ENCODE data around the gene HOXD8.

Gene HOXD8

DNA sequence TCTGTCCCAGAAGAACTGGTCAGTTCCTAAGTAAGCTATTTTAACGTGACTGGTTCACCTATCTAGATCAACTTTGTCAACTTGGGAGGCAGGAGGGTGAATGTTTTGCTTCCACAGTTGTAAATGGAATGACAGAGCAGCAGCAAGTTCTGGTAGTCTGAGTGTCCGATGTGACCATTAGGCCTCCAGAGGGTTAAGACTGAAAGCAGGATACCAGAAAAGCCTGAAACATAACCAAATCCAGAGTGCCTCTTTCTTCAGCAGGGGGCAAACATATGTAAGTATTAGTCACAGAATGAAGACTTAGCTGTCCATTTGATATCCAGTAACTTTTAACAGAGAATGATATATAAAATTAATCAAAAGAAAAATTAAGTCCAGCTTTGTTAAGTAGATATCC lies 36.8 kb downstream of the HOXD8 start:
- no peak for FAIRE-seq
- DNase-seq (ENCODE audit: insufficient read length, low spot score): no peak
- TF ChIP-seq, protein P1, sequence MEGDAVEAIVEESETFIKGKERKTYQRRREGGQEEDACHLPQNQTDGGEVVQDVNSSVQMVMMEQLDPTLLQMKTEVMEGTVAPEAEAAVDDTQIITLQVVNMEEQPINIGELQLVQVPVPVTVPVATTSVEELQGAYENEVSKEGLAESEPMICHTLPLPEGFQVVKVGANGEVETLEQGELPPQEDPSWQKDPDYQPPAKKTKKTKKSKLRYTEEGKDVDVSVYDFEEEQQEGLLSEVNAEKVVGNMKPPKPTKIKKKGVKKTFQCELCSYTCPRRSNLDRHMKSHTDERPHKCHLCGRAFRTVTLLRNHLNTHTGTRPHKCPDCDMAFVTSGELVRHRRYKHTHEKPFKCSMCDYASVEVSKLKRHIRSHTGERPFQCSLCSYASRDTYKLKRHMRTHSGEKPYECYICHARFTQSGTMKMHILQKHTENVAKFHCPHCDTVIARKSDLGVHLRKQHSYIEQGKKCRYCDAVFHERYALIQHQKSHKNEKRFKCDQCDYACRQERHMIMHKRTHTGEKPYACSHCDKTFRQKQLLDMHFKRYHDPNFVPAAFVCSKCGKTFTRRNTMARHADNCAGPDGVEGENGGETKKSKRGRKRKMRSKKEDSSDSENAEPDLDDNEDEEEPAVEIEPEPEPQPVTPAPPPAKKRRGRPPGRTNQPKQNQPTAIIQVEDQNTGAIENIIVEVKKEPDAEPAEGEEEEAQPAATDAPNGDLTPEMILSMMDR (IDR thresholded peaks at IDR 0.05; ENCODE audit: insufficient read depth, missing control alignments): no peak

GRCh38 chr2:176167398-176167797 lies 37.9 kb downstream of the HOXD8 start:
- TF ChIP-seq, protein P1 (IDR thresholded peaks at IDR 0.05; ENCODE audit: insufficient read depth, missing control alignments): no peak
- no peak for DNase-seq (ENCODE audit: insufficient read length, low spot score)
- no peak for FAIRE-seq

DNA sequence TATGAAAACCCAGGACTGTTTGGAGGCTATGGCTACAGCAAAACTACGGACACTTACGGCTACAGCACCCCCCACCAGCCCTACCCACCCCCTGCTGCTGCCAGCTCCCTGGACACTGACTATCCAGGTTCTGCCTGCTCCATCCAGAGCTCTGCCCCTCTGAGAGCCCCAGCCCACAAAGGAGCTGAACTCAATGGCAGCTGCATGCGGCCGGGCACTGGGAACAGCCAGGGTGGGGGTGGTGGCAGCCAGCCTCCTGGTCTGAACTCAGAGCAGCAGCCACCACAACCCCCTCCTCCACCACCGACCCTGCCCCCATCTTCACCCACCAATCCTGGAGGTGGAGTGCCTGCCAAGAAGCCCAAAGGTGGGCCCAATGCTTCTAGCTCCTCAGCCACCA lies 39.7 kb downstream of the HOXD8 start:
- DNase-seq (ENCODE audit: insufficient read length, low spot score) (no peak), FAIRE-seq (no peak)
- TF ChIP-seq, protein P1 (IDR thresholded peaks at IDR 0.05; ENCODE audit: insufficient read depth, missing control alignments): no peak

DNA sequence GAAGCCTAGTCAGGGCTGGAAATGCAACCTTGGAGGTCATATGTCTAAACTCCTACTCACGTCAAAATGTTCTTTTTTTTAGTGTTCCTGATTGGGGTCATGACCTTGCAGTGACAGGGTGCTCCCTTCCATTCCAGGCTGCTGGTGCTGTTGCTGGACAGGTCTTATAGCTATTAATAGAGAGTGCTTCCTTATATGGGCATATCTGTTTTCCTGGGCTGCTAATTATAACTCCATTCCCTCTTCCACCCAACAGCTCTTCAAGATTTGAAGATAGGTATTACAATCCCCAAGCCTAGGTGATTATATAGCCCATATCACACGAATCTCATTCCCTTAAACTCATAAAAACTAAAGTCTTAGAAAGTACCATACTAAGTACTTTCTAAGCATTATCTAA lies 40.2 kb downstream of the HOXD8 start:
- FAIRE-seq: no peak
- DNase-seq (ENCODE audit: insufficient read length, low spot score): no peak
- TF ChIP-seq, protein P1 (IDR thresholded peaks at IDR 0.05; ENCODE audit: insufficient read depth, missing control alignments): no peak

GRCh38 chr2:176170602-176171305 lies 41.2 kb downstream of the HOXD8 start:
- no peak for FAIRE-seq
- TF ChIP-seq, protein P1 (IDR thresholded peaks at IDR 0.05; ENCODE audit: insufficient read depth, missing control alignments): no peak
- no peak for DNase-seq (ENCODE audit: insufficient read length, low spot score)

GRCh38 chr2:176171351-176172006 lies 42.0 kb downstream of the HOXD8 start:
- FAIRE-seq: no peak
- TF ChIP-seq, protein P1 (IDR thresholded peaks at IDR 0.05; ENCODE audit: insufficient read depth, missing control alignments): no peak
- DNase-seq (ENCODE audit: insufficient read length, low spot score): no peak

Measured in D721Med (cell line).